ENCODE measurements around the gene ZC3H7B.

- TF ChIP-seq POLR2AphosphoS5 (IDR thresholded peaks at IDR 0.05; ENCODE audit: low read depth), result no peak
- TF ChIP-seq, protein P1, sequence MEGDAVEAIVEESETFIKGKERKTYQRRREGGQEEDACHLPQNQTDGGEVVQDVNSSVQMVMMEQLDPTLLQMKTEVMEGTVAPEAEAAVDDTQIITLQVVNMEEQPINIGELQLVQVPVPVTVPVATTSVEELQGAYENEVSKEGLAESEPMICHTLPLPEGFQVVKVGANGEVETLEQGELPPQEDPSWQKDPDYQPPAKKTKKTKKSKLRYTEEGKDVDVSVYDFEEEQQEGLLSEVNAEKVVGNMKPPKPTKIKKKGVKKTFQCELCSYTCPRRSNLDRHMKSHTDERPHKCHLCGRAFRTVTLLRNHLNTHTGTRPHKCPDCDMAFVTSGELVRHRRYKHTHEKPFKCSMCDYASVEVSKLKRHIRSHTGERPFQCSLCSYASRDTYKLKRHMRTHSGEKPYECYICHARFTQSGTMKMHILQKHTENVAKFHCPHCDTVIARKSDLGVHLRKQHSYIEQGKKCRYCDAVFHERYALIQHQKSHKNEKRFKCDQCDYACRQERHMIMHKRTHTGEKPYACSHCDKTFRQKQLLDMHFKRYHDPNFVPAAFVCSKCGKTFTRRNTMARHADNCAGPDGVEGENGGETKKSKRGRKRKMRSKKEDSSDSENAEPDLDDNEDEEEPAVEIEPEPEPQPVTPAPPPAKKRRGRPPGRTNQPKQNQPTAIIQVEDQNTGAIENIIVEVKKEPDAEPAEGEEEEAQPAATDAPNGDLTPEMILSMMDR (IDR thresholded peaks at IDR 0.05; ENCODE audit: insufficient read depth, low read length), result no peak
- no peak for TF ChIP-seq GABPA (IDR thresholded peaks at IDR 0.05; ENCODE audit: low read depth)
- TF ChIP-seq, protein P2, sequence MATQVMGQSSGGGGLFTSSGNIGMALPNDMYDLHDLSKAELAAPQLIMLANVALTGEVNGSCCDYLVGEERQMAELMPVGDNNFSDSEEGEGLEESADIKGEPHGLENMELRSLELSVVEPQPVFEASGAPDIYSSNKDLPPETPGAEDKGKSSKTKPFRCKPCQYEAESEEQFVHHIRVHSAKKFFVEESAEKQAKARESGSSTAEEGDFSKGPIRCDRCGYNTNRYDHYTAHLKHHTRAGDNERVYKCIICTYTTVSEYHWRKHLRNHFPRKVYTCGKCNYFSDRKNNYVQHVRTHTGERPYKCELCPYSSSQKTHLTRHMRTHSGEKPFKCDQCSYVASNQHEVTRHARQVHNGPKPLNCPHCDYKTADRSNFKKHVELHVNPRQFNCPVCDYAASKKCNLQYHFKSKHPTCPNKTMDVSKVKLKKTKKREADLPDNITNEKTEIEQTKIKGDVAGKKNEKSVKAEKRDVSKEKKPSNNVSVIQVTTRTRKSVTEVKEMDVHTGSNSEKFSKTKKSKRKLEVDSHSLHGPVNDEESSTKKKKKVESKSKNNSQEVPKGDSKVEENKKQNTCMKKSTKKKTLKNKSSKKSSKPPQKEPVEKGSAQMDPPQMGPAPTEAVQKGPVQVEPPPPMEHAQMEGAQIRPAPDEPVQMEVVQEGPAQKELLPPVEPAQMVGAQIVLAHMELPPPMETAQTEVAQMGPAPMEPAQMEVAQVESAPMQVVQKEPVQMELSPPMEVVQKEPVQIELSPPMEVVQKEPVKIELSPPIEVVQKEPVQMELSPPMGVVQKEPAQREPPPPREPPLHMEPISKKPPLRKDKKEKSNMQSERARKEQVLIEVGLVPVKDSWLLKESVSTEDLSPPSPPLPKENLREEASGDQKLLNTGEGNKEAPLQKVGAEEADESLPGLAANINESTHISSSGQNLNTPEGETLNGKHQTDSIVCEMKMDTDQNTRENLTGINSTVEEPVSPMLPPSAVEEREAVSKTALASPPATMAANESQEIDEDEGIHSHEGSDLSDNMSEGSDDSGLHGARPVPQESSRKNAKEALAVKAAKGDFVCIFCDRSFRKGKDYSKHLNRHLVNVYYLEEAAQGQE (IDR thresholded peaks at IDR 0.05; ENCODE audit: insufficient replicate concordance, low read depth), result no peak
- TF ChIP-seq SPI1 (IDR thresholded peaks at IDR 0.05; ENCODE audit: borderline replicate concordance, low read depth), result no peak
These were observed 45.9 kb downstream of the ZC3H7B start for GRCh38 chr22:41347066-41347859.
